HCT116 (cell line): ENCODE data around the gene HDLBP. TPM values are rescaled to one million over a fixed set of nuclear protein-coding genes. Genes with fewer than 3 reads are reported as not detected.

Source experiments
- ATAC-seq: fragments of 200-7000 bp; cut with Tn5 transposase; 2 replicates; pipeline ENCODE4 v1.9.1; 2020; ENCODE audit warnings: mild to moderate bottlenecking, moderate library complexity
- BruUV-seq: library from RNA; stranded (reverse); fragments of 400-500 nt; replicated peaks from 2 replicates; lab custom pipeline; 2021; lab: Mats Ljungman, UMichigan
- CTCF ChIA-PET: fragments of 300-600 bp; sonication (Branson Sonifier 250); formaldehyde crosslinking; loops from one replicate; lab custom pipeline; 2021; ENCODE audit warnings: antibody characterized with exemption; lab: Charles Lee
- POLR2A ChIA-PET: fragments of 300-600, 350-600 bp; sonication (Branson Sonifier 250); formaldehyde crosslinking; loops from one replicate; lab custom pipeline; 2021; ENCODE audit warnings: antibody characterized with exemption; lab: Charles Lee
- RAD21 ChIA-PET, 2 experiments: fragments of 300-600 bp; sonication (Branson Sonifier 250); formaldehyde crosslinking; loops; one replicate each; lab custom pipeline; 2023; ENCODE audit warnings: low total read pairs in 2 of 2; ENCODE audit not compliant: uncharacterized antibody in 2 of 2, unreplicated experiment in 2 of 2, low non-redundant PET in 1 of 2; lab: Charles Lee
- DNase-seq: peaks from one replicate; pipeline ENCODE4 v3.0.0-alpha.2; 2010; ENCODE audit warnings: low read depth, low spot score
- H2AFZ ChIP-seq: fragments of 200-600 bp; shearing (Covaris generic), sonication (generic); 2 replicates; pipeline ENCODE4 v1.6.1; 2017; ENCODE audit warnings: low read depth, mixed run types, mixed read lengths, antibody characterized with exemption, low read length; ENCODE audit not compliant: poor library complexity, severe bottlenecking
- H3K27ac ChIP-seq: 2 replicates; pipeline ENCODE4 v1.5.1; 2012; ENCODE audit warnings: low read depth, low read length
- H3K27me3 ChIP-seq: fragments of 200-600 bp; sonication (generic); 2 replicates; pipeline ENCODE4 v1.6.1; 2016; ENCODE audit warnings: mixed run types, low read length, mixed read lengths; ENCODE audit not compliant: insufficient read depth
- H3K36me3 ChIP-seq, 2 experiments: fragments of 200-500 bp in 1 of 2; fragments of 200-600 bp in 1 of 2; sonication (Bioruptor generic) in 1 of 2; sonication (generic) in 1 of 2; 2 replicates each; pipeline versions ENCODE4 v1.5.1 to v1.6.1; 2014 to 2016; ENCODE audit warnings: low read length in 2 of 2, inconsistent platforms in 1 of 2, mixed read lengths in 1 of 2, mixed run types in 1 of 2; ENCODE audit not compliant: insufficient read depth in 2 of 2, control insufficient read depth in 1 of 2
- H3K4me1 ChIP-seq, 2 experiments: fragments of 200-600 bp in 1 of 2; sonication (generic) in 1 of 2; 2 replicates each; pipeline versions ENCODE4 v1.5.1 to v1.6.1; 2012 to 2017; ENCODE audit warnings: low read length in 2 of 2, inconsistent platforms in 1 of 2, mild to moderate bottlenecking in 1 of 2, mixed read lengths in 1 of 2, mixed run types in 1 of 2, moderate library complexity in 1 of 2; ENCODE audit not compliant: insufficient read depth in 2 of 2, control insufficient read depth in 1 of 2
- H3K4me2 ChIP-seq: fragments of 200-600 bp; sonication (generic); 2 replicates; pipeline ENCODE4 v1.6.1; 2017; ENCODE audit warnings: mixed run types, low read length, mixed read lengths
- H3K4me3 ChIP-seq, 2 experiments: fragments of 200-600 bp in 1 of 2; sonication (generic) in 1 of 2; replicated peaks in 1 of 2; 2 replicates each; pipeline ENCODE4 v1.5.1; 2011 to 2016; ENCODE audit warnings: low read length in 2 of 2, control low read depth in 1 of 2, low read depth in 1 of 2, mild to moderate bottlenecking in 1 of 2, mixed read lengths in 1 of 2, mixed run types in 1 of 2
- H3K79me2 ChIP-seq: fragments of 200-600 bp; sonication (generic); 2 replicates; pipeline ENCODE4 v1.6.1; 2017; ENCODE audit warnings: mild to moderate bottlenecking, mixed run types, low read length, moderate library complexity, mixed read lengths; ENCODE audit not compliant: insufficient read depth
- H3K9ac ChIP-seq: fragments of 200-600 bp; sonication (generic); 2 replicates; pipeline ENCODE4 v1.6.1; 2016; ENCODE audit warnings: low read length, mixed read lengths
- H3K9me2 ChIP-seq: fragments of 200-600 bp; sonication (generic), shearing (Covaris generic); 2 replicates; pipeline ENCODE4 v1.6.1; 2017; ENCODE audit warnings: mixed run types, mild to moderate bottlenecking, moderate library complexity; ENCODE audit not compliant: insufficient read depth
- H3K9me3 ChIP-seq, 2 experiments: fragments of 200-500 bp in 1 of 2; fragments of 200-600 bp in 1 of 2; sonication (Bioruptor generic) in 1 of 2; sonication (generic) in 1 of 2; 2 replicates each; pipeline ENCODE4 v1.6.1; 2014 to 2017; ENCODE audit warnings: low read length in 2 of 2, mixed read lengths in 2 of 2, inconsistent platforms in 1 of 2, low read depth in 1 of 2, mild to moderate bottlenecking in 1 of 2, mixed run types in 1 of 2, moderate library complexity in 1 of 2; ENCODE audit not compliant: control insufficient read depth in 1 of 2, insufficient read depth in 1 of 2
- H4K20me1 ChIP-seq: fragments of 200-600 bp; sonication (generic), shearing (Covaris generic); 2 replicates; pipeline ENCODE4 v1.6.1; 2017; ENCODE audit warnings: mixed run types, mild to moderate bottlenecking, moderate library complexity; ENCODE audit not compliant: insufficient read depth
- ELF1 ChIP-seq: IDR thresholded peaks from 2 replicates; pipeline ENCODE4 v1.6.1; 2012; ENCODE audit warnings: low read depth, borderline replicate concordance
- EZH2phosphoT487 ChIP-seq: fragments of 200-600 bp; IDR thresholded peaks from 2 replicates; pipeline ENCODE4 v1.6.1; 2018; ENCODE audit warnings: antibody characterized with exemption, borderline replicate concordance
- FOSL1 ChIP-seq: IDR thresholded peaks from 2 replicates; pipeline ENCODE4 v1.6.1; 2012; ENCODE audit warnings: low read depth
- JUND ChIP-seq: IDR thresholded peaks from 2 replicates; pipeline ENCODE4 v1.6.1; 2012
- MAX ChIP-seq: IDR thresholded peaks from 2 replicates; pipeline ENCODE4 v1.6.1; 2012
- TCF7L2 ChIP-seq: IDR thresholded peaks from 2 replicates; pipeline ENCODE4 v1.7.0; 2011; ENCODE audit warnings: borderline replicate concordance, inconsistent platforms; ENCODE audit not compliant: insufficient read depth, insufficient read length; ENCODE audit errors: extremely low read depth
- intact Hi-C: fragments of 100-400 bp; cut with micrococcal nuclease; formaldehyde crosslinking; loops from 2 replicates; pipeline ENCODE4 v1.10.0; 2022
- total RNA-seq: library from RNA; stranded (reverse); gene quantifications from one replicate; pipeline ENCODE4 v1.2.1, GENCODE V29; 2021; ENCODE audit not compliant: unreplicated experiment

The HDLBP gene
- total RNA-seq, 1 experiment from 2014 or later = 462 TPM

- no peaks in the 10 kb centered on the region for H3K79me2 ChIP-seq
- H3K9me2 ChIP-seq = no peaks in the 10 kb centered on the region
- H3K4me1 ChIP-seq = peaks cover 7 to 9% of the 10 kb centered on the region in 2 experiments; a peak in 3 of 4 replicates
- H2AFZ ChIP-seq = no peak overlapping the region
- no TSS peak for BruUV-seq
- ChIA-PET CTCF (no interaction called here), POLR2A (interaction anchor here (0.5 kb wide), 1 partner anchor 292 kb away, joined by 3 read pairs; no protein-coding TSS in a partner anchor), RAD21 (no interaction called here)
- no peaks in the 10 kb centered on the region for H3K9me3 ChIP-seq
- H3K27ac ChIP-seq = no peak overlapping the region
- no peak overlapping the region for H3K4me2 ChIP-seq
- ATAC-seq (no peak), DNase-seq (no peak)
- intact Hi-C loops = no loop called here
- no peaks in the 10 kb centered on the region for H4K20me1 ChIP-seq
- H3K9ac ChIP-seq = no peak overlapping the region
- no peak for TF ChIP-seq TCF7L2
- TF ChIP-seq MAX = no peak
- no peak for TF ChIP-seq EZH2phosphoT487
- no peak for TF ChIP-seq ELF1
- no peak for TF ChIP-seq FOSL1
- no peaks in the 10 kb centered on the region for H3K27me3 ChIP-seq
- no peaks in the 10 kb centered on the region for H3K36me3 ChIP-seq
- H3K4me3 ChIP-seq = no peak overlapping the region
Observed at GRCh38 chr2:241216211-241216761, 99.2 kb downstream of the HDLBP start.

GRCh38 chr2:241215421-241215820 is 100.1 kb downstream of the HDLBP start:
- ATAC-seq (no peak), DNase-seq (no peak)
- Histone ChIP-seq H3K36me3 (no peaks in the 10 kb centered on the region), H3K79me2 (no peaks in the 10 kb centered on the region), H2AFZ (no peak overlapping the region), H3K27ac (no peak overlapping the region), H4K20me1 (no peaks in the 10 kb centered on the region), H3K9me3 (no peaks in the 10 kb centered on the region), H3K9ac (no peak overlapping the region), H3K27me3 (no peaks in the 10 kb centered on the region), H3K9me2 (no peaks in the 10 kb centered on the region), H3K4me3 (no peak overlapping the region), H3K4me1 (peaks cover 7 to 9% of the 10 kb centered on the region in 2 experiments; a peak in 3 of 4 replicates), H3K4me2 (no peak overlapping the region)
- BruUV-seq = no TSS peak
- POLR2A ChIA-PET = no interaction called here
- intact Hi-C loops = no loop called here
- CTCF ChIA-PET = no interaction called here
- RAD21 ChIA-PET = no interaction called here
- no peak for TF ChIP-seq JUND
